ENCODE data around the gene MAP7D2.

MAP7D2 gene

DNA sequence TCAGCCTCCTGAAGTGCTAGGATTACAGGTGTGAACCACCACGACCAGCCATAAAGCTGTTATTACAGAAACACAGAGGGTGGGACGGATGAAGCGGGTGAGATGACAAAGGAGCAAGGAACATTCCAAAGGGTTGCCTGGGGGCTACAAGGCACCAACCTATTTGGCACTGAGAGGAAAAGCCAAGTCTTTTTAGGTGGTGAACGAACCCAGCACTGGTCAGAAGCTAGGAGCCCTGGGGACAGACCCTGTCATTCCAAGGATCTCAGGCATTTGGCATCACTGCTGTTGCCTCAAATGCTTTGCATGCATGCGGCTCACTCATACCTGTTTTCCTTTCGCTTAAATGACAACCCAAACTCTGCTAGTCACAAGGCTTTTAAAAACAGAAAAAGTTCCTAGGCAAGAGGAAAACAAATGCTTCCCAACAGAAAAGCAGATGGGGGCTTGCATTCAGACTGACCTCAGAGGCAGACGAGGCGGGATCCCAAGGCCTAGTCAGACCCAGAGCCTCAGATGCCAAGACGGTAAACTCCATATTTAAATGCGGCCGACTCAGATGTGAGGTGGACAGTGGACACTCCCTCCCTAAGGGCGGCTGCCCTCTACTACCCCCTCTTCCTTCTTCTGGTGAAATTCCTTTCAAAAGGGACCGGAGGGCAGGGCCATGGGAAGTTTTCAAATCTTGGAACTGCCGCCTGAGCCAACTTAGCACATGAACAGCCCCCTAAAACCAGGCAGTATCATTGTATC lies 4.5 kb downstream of the MAP7D2 start:
- no peak for DNase-seq

DNA sequence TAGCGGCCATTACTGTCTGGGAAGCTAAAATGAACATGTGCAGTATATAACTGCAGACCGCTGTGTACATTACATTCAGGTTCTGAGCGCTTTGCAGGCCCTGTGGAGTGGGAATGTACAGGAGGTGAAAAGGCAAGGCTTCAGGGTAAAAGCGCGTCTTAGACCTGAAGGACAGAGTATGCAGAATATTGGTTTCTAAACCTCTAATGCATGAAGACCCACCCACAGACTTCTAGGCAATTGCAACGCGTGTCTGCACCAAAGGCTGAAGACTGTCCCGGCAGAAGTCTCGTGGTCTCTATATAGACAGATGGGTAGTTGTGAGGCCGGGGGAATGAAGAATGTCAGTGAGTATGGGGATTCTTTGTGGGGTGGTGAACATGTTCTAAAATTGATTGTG lies 5.4 kb downstream of the MAP7D2 start:
- DNase-seq = no peak

GRCh38 chrX:20101934-20102581 lies 14.6 kb downstream of the MAP7D2 start:
- DNase-seq = no peak

DNA sequence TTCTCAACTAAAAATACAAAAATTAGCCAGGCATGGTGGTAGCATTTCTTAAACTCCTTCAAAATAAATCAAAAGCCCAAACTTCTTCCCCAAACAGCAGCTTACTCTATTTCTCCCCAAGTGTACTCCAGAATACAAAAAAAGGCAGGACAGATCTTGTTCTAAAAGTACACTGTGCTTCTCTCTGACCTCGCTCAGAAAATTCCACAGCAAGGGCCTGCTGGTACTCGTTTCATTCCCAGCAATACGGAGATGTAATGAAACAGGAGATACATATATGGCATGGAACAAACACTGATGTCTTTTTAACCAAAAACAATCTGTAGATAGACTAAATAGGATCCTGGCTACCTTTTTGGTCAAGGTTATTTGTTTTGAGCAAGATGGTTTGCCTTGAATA lies 25.2 kb downstream of the MAP7D2 start:
- DNase-seq = no peak

- no peak for DNase-seq
Measured at GRCh38 chrX:20089845-20090244, 26.9 kb downstream of the MAP7D2 start.

GRCh38 chrX:20080277-20080676 lies 36.4 kb downstream of the MAP7D2 start:
- no peak for DNase-seq

DNA sequence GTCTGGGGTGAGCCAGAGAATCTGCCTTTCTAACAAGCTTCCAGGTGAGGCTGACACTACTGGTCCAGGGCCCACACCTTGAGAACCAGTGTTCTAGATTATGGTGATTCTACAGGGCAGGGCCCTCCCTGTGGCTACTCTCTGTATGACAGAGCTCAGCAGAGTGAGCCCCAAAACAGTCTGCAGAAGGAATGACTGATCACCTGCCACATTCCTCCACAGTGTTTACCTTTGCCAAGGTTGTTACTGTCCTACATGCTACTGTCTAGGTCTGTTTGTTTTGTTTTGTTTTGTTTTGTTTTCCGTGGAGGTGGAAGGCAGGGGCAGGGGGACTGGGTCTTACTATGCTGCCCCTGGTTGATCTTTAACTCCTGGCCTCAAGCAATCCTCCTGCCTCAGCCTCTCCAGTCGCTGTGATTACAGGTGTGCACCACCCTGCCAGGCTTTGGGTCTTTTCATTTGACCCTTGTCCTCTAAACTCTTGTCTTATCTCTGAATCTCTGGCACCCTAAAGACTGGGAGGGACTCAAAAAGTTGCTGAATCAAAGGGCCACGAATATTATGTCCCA lies 45.1 kb downstream of the MAP7D2 start:
- no peak for DNase-seq

GRCh38 chrX:20067709-20068561 lies 48.8 kb downstream of the MAP7D2 start:
- no peak for DNase-seq

GRCh38 chrX:20066968-20067708 lies 49.6 kb downstream of the MAP7D2 start:
- DNase-seq = peak; percentile 24

- DNase-seq = no peak
Measured at GRCh38 chrX:20063716-20064351, 52.9 kb downstream of the MAP7D2 start.

GRCh38 chrX:20063153-20063552 lies 53.6 kb downstream of the MAP7D2 start:
- no peak for DNase-seq

DNA sequence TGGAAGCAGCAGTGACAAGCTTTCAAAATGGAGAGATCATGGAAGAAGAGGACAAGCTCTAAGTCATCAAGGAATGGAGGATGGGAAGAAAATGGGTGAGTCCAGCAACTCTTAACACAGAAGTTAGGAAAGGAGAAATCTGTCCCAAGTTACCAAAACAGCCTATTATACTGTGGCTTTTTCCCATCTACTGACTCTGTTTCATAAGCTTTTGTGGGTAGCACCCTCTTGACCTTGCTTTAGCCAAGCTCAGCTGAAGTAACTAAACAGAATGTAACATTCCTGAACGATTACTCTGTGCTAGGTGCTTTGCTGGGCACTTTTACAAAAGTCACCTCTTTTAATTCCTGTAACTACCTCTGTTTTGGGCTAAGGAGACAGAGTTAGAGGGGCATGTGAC lies 54.9 kb downstream of the MAP7D2 start:
- no peak for DNase-seq

- DNase-seq = no peak
Measured at GRCh38 chrX:20060961-20061748, 55.6 kb downstream of the MAP7D2 start.

DNA sequence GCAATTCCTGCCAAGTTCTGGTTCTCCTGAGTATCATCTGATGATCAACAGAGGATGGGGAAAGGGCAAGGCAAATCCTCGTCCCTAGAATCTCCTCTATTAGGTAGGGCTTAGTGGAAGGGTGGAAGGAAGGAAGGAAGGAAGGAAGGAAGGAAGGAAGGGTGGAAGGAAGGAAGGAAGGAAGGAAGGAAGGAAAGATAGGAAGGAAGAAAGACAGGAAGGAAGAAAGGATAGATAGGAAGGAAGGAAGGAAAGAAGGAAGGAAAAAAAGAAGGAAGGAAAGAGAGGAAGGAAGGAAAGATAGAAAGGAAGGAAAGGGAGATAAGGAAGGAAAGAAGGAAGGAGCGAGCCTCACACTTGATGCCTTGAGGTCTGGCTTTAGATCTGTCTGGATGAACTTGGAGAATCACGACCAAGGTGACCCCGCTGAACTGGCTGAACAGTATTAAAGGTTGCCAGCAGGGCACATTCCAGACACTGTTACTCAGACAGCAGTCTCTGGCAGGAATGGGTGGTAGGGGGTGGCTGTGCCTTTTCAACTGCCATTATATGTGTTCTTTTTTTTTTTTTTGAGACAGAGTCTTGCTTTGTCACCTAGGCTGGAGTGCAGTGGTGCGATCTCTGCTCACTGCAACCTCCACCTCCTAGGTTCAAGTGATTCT lies 57.1 kb downstream of the MAP7D2 start:
- DNase-seq = no peak

- no peak for DNase-seq
Measured at GRCh38 chrX:20057479-20057878, 59.2 kb downstream of the MAP7D2 start.

DNA sequence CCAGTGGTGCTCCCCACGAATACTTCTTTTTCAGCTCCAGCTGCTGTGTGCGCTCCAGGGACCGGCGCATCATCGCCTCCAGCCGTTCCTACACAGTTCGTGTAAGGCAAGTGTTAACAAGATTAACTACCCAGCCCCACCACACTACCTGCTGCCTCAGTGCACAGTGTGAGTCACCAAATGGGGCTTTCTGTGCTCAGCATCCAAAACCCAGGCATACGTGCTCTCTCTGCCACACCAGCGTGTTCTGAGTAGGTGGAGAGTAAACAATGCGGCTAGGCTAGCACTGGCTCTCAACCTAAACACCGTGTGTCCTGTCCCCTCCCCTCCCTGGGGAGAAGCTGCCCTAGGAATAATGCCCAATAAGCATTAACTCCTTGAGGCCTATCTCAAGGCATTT lies 60.0 kb downstream of the MAP7D2 start:
- no peak for DNase-seq

DNA sequence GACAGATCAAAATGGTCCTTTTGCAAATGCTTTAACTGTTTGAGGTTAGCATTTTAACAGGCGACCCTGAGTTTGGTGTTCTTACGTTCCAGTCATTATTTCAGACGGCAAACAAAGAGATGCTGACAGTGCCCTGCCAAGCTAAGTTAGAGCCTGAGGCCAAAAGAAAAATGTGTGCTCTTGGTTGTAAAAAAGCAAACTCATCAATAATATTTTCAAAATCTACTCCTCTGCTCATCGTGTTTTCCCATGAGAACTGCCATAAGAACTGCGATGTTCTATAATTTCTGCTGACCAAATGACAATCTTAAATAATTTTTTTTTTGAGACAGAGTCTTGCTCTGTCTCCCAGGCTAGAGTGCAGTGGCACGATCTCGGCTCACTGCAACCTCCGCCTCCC lies 63.2 kb downstream of the MAP7D2 start:
- DNase-seq = no peak

DNA sequence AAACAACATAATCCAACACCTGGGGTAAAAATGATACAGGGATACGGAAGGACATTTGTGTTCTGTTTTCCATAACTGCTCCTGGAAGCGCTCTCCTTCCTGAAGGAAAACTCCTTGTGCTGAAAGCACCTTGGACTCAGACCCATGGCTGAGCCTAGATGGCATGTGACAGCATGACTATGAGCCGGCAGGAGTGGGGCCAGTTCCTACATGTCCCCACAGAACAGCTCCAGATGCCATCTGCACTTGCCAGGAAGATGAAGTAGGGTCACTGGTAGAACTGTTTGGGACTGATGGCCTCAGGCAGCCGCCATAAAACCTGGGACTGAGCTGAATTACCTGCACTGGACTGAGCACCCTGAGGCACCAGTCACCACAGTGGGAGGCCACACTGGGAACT lies 69.8 kb downstream of the MAP7D2 start:
- DNase-seq = no peak

DNA sequence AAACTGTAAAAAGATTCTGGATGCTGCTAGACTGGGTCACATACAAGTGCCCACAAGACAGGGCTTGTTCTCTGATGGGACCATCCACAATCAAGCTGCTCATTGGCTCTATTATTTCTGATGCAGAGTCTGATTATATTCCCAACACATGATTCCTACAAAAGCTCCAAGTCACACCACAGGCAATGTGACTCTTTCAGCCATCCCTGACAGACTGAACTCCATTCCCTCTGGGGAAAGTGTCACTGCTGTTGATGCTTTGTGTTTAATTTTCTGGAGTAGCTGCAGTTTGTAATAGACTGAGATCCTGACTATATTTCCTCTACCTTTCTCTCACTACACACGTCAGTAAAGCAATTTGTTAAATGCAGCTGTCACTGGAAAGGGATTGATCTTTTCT lies 70.5 kb downstream of the MAP7D2 start:
- DNase-seq = no peak

- DNase-seq = no peak
Measured at GRCh38 chrX:20042221-20042620, 74.5 kb downstream of the MAP7D2 start.

- no peak for DNase-seq
Measured at GRCh38 chrX:20038966-20039365, 77.7 kb downstream of the MAP7D2 start.
